ENCODE data around the gene CNOT9.

GRCh38 chr2:218623366-218623705 is 54.7 kb downstream of the CNOT9 start:
- TF ChIP-seq POLR2A (IDR thresholded peaks at IDR 0.05; ENCODE audit: low read depth, low read length) (no peak), POLR2AphosphoS5 (IDR thresholded peaks at IDR 0.05; ENCODE audit: low read depth, low read length) (no peak), TAF1 (IDR thresholded peaks at IDR 0.05; ENCODE audit: borderline replicate concordance, low read depth, low read length) (no peak)

Measured in GM12892 (cell line).